Astrocyte of the hippocampus (primary cell): ENCODE data around the gene POFUT2.
"Not testable (repeated sequence)": the region's sequence is repeated elsewhere in the genome, so short reads cannot be mapped to it uniquely, and the experiment has no call there.

ENCODE experiments used
- DNase-seq: peaks from one replicate; pipeline ENCODE4 v3.0.0; 2011; ENCODE audit warnings: low read depth, low spot score

The POFUT2 gene

GRCh38 chr21:45310459-45310858 is 22.8 kb upstream of the POFUT2 start:
- no peak for DNase-seq

- no peak for DNase-seq
These were observed 22.3 kb upstream of the POFUT2 start for GRCh38 chr21:45309987-45310381.

- DNase-seq = peak; percentile 84
These were observed 21.6 kb upstream of the POFUT2 start for GRCh38 chr21:45309069-45309986.

- peak; percentile 94 for DNase-seq
These were observed 20.7 kb upstream of the POFUT2 start for GRCh38 chr21:45308194-45309068.

GRCh38 chr21:45307597-45308158 is 20.0 kb upstream of the POFUT2 start:
- DNase-seq = not testable (repeated sequence)

GRCh38 chr21:45306832-45307571 is 19.3 kb upstream of the POFUT2 start:
- DNase-seq = peak; percentile 93

- no peak for DNase-seq
These were observed 18.7 kb upstream of the POFUT2 start for GRCh38 chr21:45306453-45306831.

GRCh38 chr21:45305836-45306235 is 18.1 kb upstream of the POFUT2 start:
- peak; percentile 80 for DNase-seq

GRCh38 chr21:45304945-45305344 is 17.2 kb upstream of the POFUT2 start:
- peak; percentile 37 for DNase-seq

- DNase-seq = no peak
These were observed 16.8 kb upstream of the POFUT2 start for GRCh38 chr21:45304476-45304830.

GRCh38 chr21:45303751-45304475 is 16.2 kb upstream of the POFUT2 start:
- no peak for DNase-seq

- no peak for DNase-seq
These were observed 15.5 kb upstream of the POFUT2 start for GRCh38 chr21:45303091-45303615.

GRCh38 chr21:45302082-45303061 is 14.7 kb upstream of the POFUT2 start:
- DNase-seq = no peak

- DNase-seq = no peak
These were observed 13.9 kb upstream of the POFUT2 start for GRCh38 chr21:45301521-45302081.

- DNase-seq = no peak
These were observed 13.3 kb upstream of the POFUT2 start for GRCh38 chr21:45300786-45301520.

- DNase-seq = peak; percentile 69
These were observed 12.4 kb upstream of the POFUT2 start for GRCh38 chr21:45299864-45300785.
